Upper lobe of left lung (tissue), 6 donors: ENCODE data around the gene DPP10. TPM values are rescaled to one million over a fixed set of nuclear protein-coding genes. Genes with fewer than 3 reads are reported as not detected.

Source experiments
- ATAC-seq, 2 donors: fragments of 200-7000 bp; cut with Tn5 transposase; one replicate each; pipeline ENCODE4 v1.9.1; 2022; ENCODE audit warnings: mild to moderate bottlenecking in 2 of 2, moderate library complexity in 2 of 2; ENCODE audit not compliant: low FRiP score in 2 of 2
- DNase-seq, 2 donors: peaks; one replicate each; pipeline ENCODE4 v3.0.0-alpha.2; 2019 to 2020
- H3K27ac ChIP-seq, 4 donors: fragments of 200-600 bp; sonication (generic); one replicate each; pipeline ENCODE4 v1.5.1; 2016 to 2019
- H3K27me3 ChIP-seq, 4 donors: fragments of 200-600 bp; sonication (generic); one replicate each; pipeline ENCODE4 v1.5.1; 2017 to 2019
- H3K36me3 ChIP-seq, 4 donors: fragments of 200-600 bp; sonication (generic); one replicate each; pipeline ENCODE4 v1.5.1; 2016 to 2019
- H3K4me1 ChIP-seq, 4 donors: fragments of 200-600 bp; sonication (generic); one replicate each; pipeline ENCODE4 v1.5.1; 2018 to 2019
- H3K4me3 ChIP-seq, 4 donors: fragments of 200-600 bp; sonication (generic); one replicate each; pipeline ENCODE4 v1.5.1; 2017 to 2019; ENCODE audit warnings: mild to moderate bottlenecking in 2 of 4, moderate library complexity in 1 of 4
- H3K9me3 ChIP-seq, 4 donors: fragments of 200-600 bp; sonication (generic); one replicate each; pipeline ENCODE4 v1.5.1; 2018 to 2019
- EP300 ChIP-seq, 4 donors: sonication (generic); formaldehyde crosslinking; IDR thresholded peaks; one replicate each; pipeline ENCODE4 v1.5.1; 2017; ENCODE audit warnings: antibody characterized with exemption in 4 of 4, control low read depth in 2 of 4
- POLR2A ChIP-seq, 4 donors: fragments of 450-650 bp; IDR thresholded peaks; one replicate each; pipeline ENCODE4 v1.5.1; 2016 to 2017; ENCODE audit warnings: antibody characterized with exemption in 4 of 4, mild to moderate bottlenecking in 2 of 4
- POLR2AphosphoS5 ChIP-seq, 2 donors: sonication (generic); formaldehyde crosslinking; IDR thresholded peaks; one replicate each; pipeline ENCODE4 v1.5.1; 2017; ENCODE audit warnings: antibody characterized with exemption in 2 of 2
- WGBS, 2 donors: methylation state at CpG; one replicate each; pipeline ENCODE4 v1.1.5; 2017 to 2018; 5-methylcytosine and 5-hydroxymethylcytosine counted together
- total RNA-seq, 6 donors: library from RNA; depleted of rRNA in 4 of 6; stranded (reverse); fragments of >200 nt in 4 of 6; gene quantifications; one replicate each; pipeline versions ENCODE4 v1.1.0 to v1.2.1, GENCODE V29; 2016 to 2021
- TF ChIP-seq, protein P1 (sequence below), 6 experiments: fragments of 450-650 bp in 4 of 6; fragments of 200-600 bp in 2 of 6; sonication (generic) in 2 of 6; IDR thresholded peaks; one replicate each; pipeline ENCODE4 v1.5.1; 2016 to 2019; ENCODE audit warnings: antibody characterized with exemption in 6 of 6
- donor health status: DM: no; HTN: no; CAD: no; lungs with moderate emphysema.
- donor health status: DM: no; HTN: yes; CAD: no; lungs with severe emphysema.

DPP10 gene
- total RNA-seq, 6 donors from 2014 or later, result 0.46 to 1.7 (median 0.77) TPM; not detected in 2

DNA sequence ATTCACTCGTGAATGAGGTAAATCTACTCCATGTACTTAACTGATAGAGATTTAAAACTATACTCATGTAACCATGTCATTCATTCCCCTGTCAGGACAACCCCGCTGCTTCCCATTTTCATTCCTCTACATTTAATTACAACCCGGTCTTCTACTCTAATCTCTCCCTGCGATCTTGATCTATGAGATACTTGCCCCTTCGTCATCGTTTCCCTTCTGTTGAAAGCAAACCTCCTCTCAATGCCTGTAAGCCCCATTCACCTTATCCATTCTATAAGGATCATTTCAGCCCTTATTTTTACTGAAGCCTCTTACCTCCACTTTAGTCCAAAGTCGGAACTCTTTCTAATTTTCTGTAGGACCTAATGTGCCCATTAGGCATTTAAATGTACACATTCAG, 492.6 kb downstream of the DPP10 start:
- DNase-seq (no peak), ATAC-seq (no peak)
- H3K4me1 ChIP-seq, result no peaks in the 10 kb centered on the region
- no peaks in the 10 kb centered on the region for H3K9me3 ChIP-seq
- no peaks in the 10 kb centered on the region for H3K27me3 ChIP-seq
- no peaks in the 10 kb centered on the region for H3K36me3 ChIP-seq
- WGBS, 2 donors, result 80 to 84% methylated on average over 7 of the region's 7 CpGs
- no peak overlapping the region for H3K27ac ChIP-seq
- no peak overlapping the region for H3K4me3 ChIP-seq
- TF ChIP-seq EP300 (IDR thresholded peaks at IDR 0.05) (no peak), POLR2AphosphoS5 (IDR thresholded peaks at IDR 0.05) (no peak), POLR2A (IDR thresholded peaks at IDR 0.05) (no peak)
- TF ChIP-seq, protein P1, sequence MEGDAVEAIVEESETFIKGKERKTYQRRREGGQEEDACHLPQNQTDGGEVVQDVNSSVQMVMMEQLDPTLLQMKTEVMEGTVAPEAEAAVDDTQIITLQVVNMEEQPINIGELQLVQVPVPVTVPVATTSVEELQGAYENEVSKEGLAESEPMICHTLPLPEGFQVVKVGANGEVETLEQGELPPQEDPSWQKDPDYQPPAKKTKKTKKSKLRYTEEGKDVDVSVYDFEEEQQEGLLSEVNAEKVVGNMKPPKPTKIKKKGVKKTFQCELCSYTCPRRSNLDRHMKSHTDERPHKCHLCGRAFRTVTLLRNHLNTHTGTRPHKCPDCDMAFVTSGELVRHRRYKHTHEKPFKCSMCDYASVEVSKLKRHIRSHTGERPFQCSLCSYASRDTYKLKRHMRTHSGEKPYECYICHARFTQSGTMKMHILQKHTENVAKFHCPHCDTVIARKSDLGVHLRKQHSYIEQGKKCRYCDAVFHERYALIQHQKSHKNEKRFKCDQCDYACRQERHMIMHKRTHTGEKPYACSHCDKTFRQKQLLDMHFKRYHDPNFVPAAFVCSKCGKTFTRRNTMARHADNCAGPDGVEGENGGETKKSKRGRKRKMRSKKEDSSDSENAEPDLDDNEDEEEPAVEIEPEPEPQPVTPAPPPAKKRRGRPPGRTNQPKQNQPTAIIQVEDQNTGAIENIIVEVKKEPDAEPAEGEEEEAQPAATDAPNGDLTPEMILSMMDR (IDR thresholded peaks at IDR 0.05), result no peak

DNA sequence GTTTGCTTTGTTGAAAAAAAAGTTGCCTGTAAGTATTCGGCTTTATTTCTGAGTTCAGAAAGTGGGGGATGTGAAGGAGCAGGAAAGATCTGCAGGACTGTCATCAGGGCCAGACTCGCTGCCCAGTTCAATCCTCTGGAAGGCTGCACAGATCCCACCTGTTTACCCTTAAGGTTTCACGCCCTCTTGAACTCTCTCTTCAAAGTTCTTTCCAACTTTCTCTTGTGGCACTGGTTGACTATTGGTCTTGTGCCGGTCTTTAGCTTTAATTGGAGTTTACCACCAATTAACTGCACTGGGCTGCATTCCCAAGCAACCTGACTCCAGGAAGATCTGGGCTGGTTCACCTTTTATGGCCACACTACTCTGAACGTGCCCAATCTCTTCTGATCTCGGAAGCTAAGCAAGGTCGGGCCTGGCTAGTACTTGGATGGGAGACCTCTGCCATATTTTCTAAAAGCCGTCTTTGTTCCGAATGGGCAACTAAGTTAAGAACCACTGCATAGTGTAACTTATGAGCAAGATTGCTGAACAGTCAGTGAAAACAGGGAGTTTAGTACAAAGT, 495.0 kb downstream of the DPP10 start:
- H3K4me1 ChIP-seq, result no peaks in the 10 kb centered on the region

DNA sequence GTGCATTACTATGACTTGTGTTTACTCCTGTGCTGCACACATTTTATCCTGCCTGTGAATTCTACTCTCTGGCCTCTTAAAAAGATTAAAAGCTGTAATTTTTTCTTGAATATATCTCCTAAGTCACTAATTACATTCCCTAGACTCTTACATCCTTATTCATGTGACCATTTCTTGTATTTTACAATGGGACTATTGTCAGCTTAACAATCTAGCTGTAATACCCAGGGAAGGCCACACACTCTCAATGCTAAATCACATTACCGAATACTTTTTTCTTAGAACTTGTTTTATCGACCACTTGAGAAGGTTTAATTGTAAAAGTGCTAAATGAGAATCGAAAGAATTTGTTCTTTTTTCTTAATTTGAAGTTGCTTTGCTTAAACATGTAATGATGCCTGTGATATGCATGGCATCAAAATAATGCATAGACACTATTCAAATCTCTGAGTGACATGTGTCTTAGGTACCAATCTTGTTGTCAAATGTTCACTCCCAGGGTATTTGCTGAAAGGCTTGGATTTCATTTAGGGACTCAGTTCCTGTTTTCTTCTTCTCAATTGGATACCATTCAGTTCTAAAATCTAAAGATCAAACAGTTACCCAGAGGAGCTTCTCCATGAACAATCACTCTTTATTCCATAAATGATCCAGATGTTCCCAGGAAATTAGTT, 498.5 kb downstream of the DPP10 start:
- no peak for TF ChIP-seq EP300 (IDR thresholded peaks at IDR 0.05)
- TF ChIP-seq, protein P1 (IDR thresholded peaks at IDR 0.05), result no peak
- DNase-seq (no peak), ATAC-seq (no peak)
- H3K9me3 ChIP-seq, result no peaks in the 10 kb centered on the region
- no peaks in the 10 kb centered on the region for H3K36me3 ChIP-seq
- H3K4me1 ChIP-seq, result no peaks in the 10 kb centered on the region
- 82 to 83% methylated on average over 3 of the region's 3 CpGs for WGBS, 2 donors
- no peak overlapping the region for H3K4me3 ChIP-seq
- no peak overlapping the region for H3K27ac ChIP-seq
- H3K27me3 ChIP-seq, result no peaks in the 10 kb centered on the region

More for the DNA sequence above, 495.0 kb downstream of the DPP10 start:
- DNase-seq (no peak), ATAC-seq (no peak)
- TF ChIP-seq POLR2AphosphoS5 (IDR thresholded peaks at IDR 0.05) (no peak), POLR2A (IDR thresholded peaks at IDR 0.05) (no peak), EP300 (IDR thresholded peaks at IDR 0.05) (no peak)
- TF ChIP-seq, protein P1 (IDR thresholded peaks at IDR 0.05), result no peak
- Histone ChIP-seq H3K27ac (no peak overlapping the region), H3K9me3 (no peaks in the 10 kb centered on the region), H3K27me3 (no peaks in the 10 kb centered on the region), H3K4me3 (no peak overlapping the region), H3K36me3 (no peaks in the 10 kb centered on the region)
- WGBS, 2 donors, result 84 to 85% methylated on average over 9 of the region's 9 CpGs

DNA sequence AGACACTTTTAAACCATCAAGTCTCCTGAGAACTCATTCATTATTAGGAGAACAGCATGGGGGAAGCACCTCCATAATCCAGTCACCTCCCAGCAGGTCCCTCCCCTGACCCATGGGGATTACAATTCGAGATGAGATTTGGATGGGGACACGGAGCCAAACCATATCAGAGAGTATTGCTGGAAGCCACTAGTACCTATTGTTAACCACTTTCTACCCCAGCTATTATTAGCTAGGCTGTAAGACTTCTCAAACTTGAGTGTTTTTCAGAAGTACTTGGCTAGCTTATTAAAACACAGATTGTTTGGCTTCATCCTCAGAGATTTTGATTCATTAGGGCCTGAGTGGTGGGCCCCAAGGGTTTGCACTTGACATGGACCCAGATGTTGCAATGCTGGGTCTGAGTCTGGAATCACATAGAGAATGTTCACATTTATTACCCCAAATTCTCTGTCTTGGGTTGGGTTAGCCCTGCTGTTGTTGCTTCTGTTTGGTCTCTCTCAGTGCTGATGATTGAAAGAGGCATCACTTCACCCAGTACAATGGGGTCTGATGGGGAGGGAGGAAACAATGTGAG, 506.9 kb downstream of the DPP10 start:
- H3K36me3 ChIP-seq, result no peaks in the 10 kb centered on the region
- DNase-seq (no peak), ATAC-seq (no peak)
- TF ChIP-seq, protein P1 (IDR thresholded peaks at IDR 0.05), result no peak
- no peak for TF ChIP-seq POLR2A (IDR thresholded peaks at IDR 0.05)
- no peak for TF ChIP-seq POLR2AphosphoS5 (IDR thresholded peaks at IDR 0.05)
- no peak for TF ChIP-seq EP300 (IDR thresholded peaks at IDR 0.05)
- H3K27me3 ChIP-seq, result no peaks in the 10 kb centered on the region
- H3K4me1 ChIP-seq, result no peaks in the 10 kb centered on the region
- H3K27ac ChIP-seq, result no peak overlapping the region
- whole genome bisulfite sequencing, 2 donors, result 48 to 54% methylated on average over 2 of the region's 2 CpGs
- H3K4me3 ChIP-seq, result no peak overlapping the region
- no peaks in the 10 kb centered on the region for H3K9me3 ChIP-seq
